Measurements from ENCODE around the gene LPGAT1.

DNA sequence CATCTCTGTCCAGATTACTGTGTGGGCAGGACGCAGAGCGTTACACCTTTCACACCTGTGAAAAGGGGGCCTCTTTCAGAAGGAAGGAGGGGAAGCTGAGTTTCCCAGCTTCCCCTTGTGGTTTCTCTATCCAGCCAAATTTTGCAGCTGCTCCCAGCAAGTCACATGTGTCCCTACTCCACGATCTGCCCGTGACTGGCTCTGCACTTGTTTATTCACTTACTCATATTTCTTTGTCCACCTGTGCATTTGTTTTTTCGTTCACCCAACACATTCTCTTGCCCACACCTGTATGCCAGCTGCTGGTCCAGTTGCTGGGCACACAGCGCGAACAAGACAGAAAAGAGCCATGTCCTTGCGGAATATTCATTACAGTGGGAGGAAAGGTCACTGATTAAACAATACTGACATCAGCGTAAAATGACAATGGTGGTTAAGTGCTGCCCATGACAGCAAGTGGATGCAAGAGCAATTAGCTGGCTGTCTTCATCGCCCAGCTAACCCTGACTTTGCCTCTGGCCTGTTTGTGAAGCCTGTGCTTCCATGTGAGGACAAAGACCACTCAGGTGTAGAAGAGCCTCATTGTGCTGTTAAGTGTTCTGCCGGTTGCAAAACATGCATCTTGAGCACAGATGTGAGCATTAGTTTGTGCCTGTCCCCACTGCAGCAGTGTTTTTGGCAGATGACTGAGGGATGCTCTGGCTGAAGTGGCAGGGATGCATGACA is 126.6 kb downstream of the LPGAT1 start:
- TF ChIP-seq, protein P1, sequence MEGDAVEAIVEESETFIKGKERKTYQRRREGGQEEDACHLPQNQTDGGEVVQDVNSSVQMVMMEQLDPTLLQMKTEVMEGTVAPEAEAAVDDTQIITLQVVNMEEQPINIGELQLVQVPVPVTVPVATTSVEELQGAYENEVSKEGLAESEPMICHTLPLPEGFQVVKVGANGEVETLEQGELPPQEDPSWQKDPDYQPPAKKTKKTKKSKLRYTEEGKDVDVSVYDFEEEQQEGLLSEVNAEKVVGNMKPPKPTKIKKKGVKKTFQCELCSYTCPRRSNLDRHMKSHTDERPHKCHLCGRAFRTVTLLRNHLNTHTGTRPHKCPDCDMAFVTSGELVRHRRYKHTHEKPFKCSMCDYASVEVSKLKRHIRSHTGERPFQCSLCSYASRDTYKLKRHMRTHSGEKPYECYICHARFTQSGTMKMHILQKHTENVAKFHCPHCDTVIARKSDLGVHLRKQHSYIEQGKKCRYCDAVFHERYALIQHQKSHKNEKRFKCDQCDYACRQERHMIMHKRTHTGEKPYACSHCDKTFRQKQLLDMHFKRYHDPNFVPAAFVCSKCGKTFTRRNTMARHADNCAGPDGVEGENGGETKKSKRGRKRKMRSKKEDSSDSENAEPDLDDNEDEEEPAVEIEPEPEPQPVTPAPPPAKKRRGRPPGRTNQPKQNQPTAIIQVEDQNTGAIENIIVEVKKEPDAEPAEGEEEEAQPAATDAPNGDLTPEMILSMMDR (IDR thresholded peaks at IDR 0.05): no peak
- no peak for TF ChIP-seq POLR2A (IDR thresholded peaks at IDR 0.05)
